Psoas muscle (tissue), 8 donors: ENCODE data around the gene HOXB2. TPM values are rescaled to one million over a fixed set of nuclear protein-coding genes. Genes with fewer than 3 reads are reported as not detected.
"Not testable (repeated sequence)": the region's sequence is repeated elsewhere in the genome, so short reads cannot be mapped to it uniquely, and the experiment has no call there.

ENCODE experiments used
- ATAC-seq, 4 donors: fragments of 200-7000 bp; cut with Tn5 transposase; one replicate each; pipeline ENCODE4 v1.9.1; 2020; ENCODE audit warnings: moderate library complexity in 3 of 4, mild to moderate bottlenecking in 2 of 4
- DNase-seq, 2 donors: peaks; one replicate each; pipeline ENCODE4 v3.0.0-alpha.2; 2020
- H3K27ac ChIP-seq: fragments of 200-600 bp; one replicate; pipeline ENCODE4 v1.8.0; 2022
- H3K27me3 ChIP-seq, 3 donors: fragments of 200-600 bp in 1 of 3; one replicate each; pipeline versions ENCODE4 v1.6.1 to v1.8.0; 2013 to 2022; ENCODE audit warnings: low read length in 2 of 3, mild to moderate bottlenecking in 2 of 3, moderate library complexity in 1 of 3; ENCODE audit not compliant: insufficient read depth in 3 of 3
- H3K36me3 ChIP-seq, 2 donors: fragments of 200-600 bp in 1 of 2; one replicate each; pipeline versions ENCODE4 v1.6.1 to v1.8.0; 2013 to 2022; ENCODE audit warnings: low read depth in 1 of 2, mild to moderate bottlenecking in 1 of 2, moderate library complexity in 1 of 2; ENCODE audit not compliant: insufficient read depth in 1 of 2
- H3K4me1 ChIP-seq: fragments of 200-600 bp; one replicate; pipeline ENCODE4 v1.8.0; 2022
- H3K4me3 ChIP-seq: fragments of 200-600 bp; one replicate; pipeline ENCODE4 v1.8.0; 2022; ENCODE audit warnings: mild to moderate bottlenecking
- H3K9me3 ChIP-seq: fragments of 200-600 bp; one replicate; pipeline ENCODE4 v1.8.0; 2022
- WGBS, 3 donors: extraction: QIAGEN DNeasy Blood & Tissue Kit; methylation state at CpG; one replicate each; pipeline versions ENCODE4 v1.1.6 to v1.1.7; 2013; 5-methylcytosine and 5-hydroxymethylcytosine counted together
- intact Hi-C, 2 donors: fragments of 100-400 bp; cut with DNase I; formaldehyde crosslinking; loops; one replicate each; pipeline versions ENCODE4 v1.11.0 to v1.14.2; 2022
- polyA plus RNA-seq, 3 donors: library from polyadenylated mRNA; stranded (reverse); fragments of 200-250 nt; gene quantifications; one replicate each; pipeline ENCODE4 v1.2.3, GENCODE V29; 2013
- total RNA-seq, 4 donors: library from RNA; stranded (reverse); fragmentation: NEBNext Ultra II Directional in 2 of 4; extraction: Animal tissue kit (Norgen Biotek cat#: 25700) in 2 of 4; gene quantifications; one replicate each; pipeline versions ENCODE4 v1.2.1 to v1.2.4, GENCODE V29; 2021 to 2023
- TF ChIP-seq, protein P1 (sequence below): fragments of 200-600 bp; IDR thresholded peaks from one replicate; pipeline ENCODE4 v1.8.0; 2022; ENCODE audit warnings: antibody characterized with exemption
- donor health status: healthy with polysubstance abuse.
- donor health status: DM: no; HTN: no; CAD: no; lungs with moderate emphysema.
- donor health status: Bipolar disorder and iron deficiency.
- donor health status: healthy.
- donor health status: DM: yes; HTN: yes; CAD: no.
- donor health status: DM: no; HTN: no; CAD: no.
- donor health status: DM: no; HTN: no; CAD: no.
- donor health status: DM: yes; HTN: yes; CAD: no.

Gene HOXB2
- total and polyA plus RNA-seq, 7 donors: 3.1 to 12.9 (median 5.0) TPM

DNA sequence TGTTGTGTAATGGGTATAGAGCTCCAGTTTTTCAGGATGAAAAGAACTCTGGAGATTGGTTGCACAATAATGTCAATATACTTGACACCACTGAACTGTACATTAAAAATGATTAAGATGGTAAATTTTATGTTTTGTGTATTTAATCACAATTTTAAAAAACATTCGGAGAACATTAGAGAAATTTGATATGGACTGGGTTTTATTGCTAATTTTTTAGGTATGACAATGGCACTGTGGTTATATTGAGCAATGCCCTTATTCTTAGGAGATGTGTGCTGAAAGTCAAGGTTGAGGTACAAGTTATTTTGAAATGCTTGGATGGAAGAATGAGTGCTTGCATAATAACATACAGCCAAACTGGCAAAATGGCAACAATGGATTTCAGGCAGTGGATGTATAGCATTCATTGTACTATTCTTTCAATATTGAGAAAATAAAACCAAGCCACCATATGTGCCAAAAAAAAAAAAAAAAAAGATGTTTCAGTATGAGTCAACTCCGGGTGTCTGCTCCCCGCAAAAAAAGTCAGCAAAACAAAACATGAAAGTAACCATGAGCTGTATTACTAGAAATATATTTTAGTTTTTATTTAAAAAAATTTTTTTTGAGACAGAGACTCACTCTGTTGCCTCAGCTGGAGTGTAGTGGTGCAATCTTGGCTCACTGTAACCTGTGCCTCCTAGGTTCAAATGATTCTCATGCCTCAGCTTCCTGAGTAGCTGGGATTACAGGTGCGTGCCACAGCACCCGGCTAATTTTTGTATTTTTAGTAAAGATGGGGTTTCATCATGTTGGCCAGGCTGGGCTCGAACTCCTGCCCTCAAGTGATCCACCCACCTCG lies 33.9 kb downstream of the HOXB2 start:
- no peak for DNase-seq
- WGBS, 3 donors: 78 to 84% (median 82%) methylated on average over 7 of the region's 7 CpGs
- H3K27me3 ChIP-seq: peaks cover 5 to 42% (median 6%) of the 10 kb centered on the region in 3 donors
- no peak overlapping the region for H3K4me3 ChIP-seq
- intact Hi-C loops: no loop called here
- TF ChIP-seq, protein P1, sequence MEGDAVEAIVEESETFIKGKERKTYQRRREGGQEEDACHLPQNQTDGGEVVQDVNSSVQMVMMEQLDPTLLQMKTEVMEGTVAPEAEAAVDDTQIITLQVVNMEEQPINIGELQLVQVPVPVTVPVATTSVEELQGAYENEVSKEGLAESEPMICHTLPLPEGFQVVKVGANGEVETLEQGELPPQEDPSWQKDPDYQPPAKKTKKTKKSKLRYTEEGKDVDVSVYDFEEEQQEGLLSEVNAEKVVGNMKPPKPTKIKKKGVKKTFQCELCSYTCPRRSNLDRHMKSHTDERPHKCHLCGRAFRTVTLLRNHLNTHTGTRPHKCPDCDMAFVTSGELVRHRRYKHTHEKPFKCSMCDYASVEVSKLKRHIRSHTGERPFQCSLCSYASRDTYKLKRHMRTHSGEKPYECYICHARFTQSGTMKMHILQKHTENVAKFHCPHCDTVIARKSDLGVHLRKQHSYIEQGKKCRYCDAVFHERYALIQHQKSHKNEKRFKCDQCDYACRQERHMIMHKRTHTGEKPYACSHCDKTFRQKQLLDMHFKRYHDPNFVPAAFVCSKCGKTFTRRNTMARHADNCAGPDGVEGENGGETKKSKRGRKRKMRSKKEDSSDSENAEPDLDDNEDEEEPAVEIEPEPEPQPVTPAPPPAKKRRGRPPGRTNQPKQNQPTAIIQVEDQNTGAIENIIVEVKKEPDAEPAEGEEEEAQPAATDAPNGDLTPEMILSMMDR: no peak
- ATAC-seq: no peak
- no peaks in the 10 kb centered on the region for H3K9me3 ChIP-seq
- no peaks in the 10 kb centered on the region for H3K4me1 ChIP-seq
- H3K27ac ChIP-seq: no peak overlapping the region
- H3K36me3 ChIP-seq: no peaks in the 10 kb centered on the region

DNA sequence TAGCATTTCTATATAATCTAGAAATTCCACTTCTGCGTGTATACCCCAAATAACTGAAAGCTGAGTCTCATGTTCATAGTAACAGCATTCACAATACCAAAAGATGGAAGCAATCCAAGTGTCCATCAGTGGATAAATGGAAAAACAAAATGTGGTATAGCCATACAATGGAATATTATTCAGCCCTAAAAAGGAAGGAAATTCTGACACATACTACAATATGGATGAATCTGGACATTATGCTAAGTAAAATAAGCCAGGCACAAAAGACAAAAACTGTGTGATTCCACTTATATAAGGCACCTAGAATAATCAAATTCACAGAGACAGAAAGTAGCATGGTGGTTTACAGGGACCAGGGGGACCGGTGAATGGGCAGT lies 34.5 kb downstream of the HOXB2 start:
- DNase-seq (no peak), ATAC-seq (no peak)
- Histone ChIP-seq H3K27ac (no peak overlapping the region), H3K9me3 (no peaks in the 10 kb centered on the region), H3K4me3 (no peak overlapping the region), H3K4me1 (no peaks in the 10 kb centered on the region), H3K36me3 (no peaks in the 10 kb centered on the region), H3K27me3 (peaks cover 5 to 38% (median 6%) of the 10 kb centered on the region in 3 donors)
- WGBS, 3 donors: 93 to 97% (median 97%) methylated on average over 2 of the region's 2 CpGs
- intact Hi-C loops: no loop called here
- TF ChIP-seq, protein P1: no peak

DNA sequence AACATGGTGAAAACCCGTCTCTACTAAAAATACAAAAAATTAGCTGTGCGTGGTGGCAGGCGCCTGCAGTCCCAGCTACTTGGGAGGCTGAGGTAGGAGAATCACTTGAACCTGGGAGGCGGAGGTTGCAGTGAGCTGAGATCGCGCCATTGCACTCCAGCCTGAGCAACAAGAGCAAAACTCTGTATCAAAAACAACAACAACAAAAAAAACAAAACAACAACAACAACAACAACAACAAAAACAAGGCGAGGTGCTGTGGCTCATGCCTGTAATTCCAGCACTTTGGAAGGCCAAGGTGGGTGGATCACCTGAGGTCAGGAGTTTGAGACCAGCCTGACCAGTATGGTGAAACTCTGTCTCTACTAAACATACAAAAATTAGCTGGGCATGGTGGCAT lies 35.2 kb downstream of the HOXB2 start:
- H3K4me3 ChIP-seq, H3K4me1 ChIP-seq, ATAC-seq, H3K36me3 ChIP-seq, H3K9me3 ChIP-seq, intact Hi-C loops, DNase-seq, H3K27ac ChIP-seq: not testable (repeated sequence)
- peaks cover 5 to 31% (median 6%) of the 10 kb centered on the region in 3 donors for H3K27me3 ChIP-seq
- 95 to 96% (median 96%) methylated on average over 7 of the region's 7 CpGs for WGBS, 3 donors

DNA sequence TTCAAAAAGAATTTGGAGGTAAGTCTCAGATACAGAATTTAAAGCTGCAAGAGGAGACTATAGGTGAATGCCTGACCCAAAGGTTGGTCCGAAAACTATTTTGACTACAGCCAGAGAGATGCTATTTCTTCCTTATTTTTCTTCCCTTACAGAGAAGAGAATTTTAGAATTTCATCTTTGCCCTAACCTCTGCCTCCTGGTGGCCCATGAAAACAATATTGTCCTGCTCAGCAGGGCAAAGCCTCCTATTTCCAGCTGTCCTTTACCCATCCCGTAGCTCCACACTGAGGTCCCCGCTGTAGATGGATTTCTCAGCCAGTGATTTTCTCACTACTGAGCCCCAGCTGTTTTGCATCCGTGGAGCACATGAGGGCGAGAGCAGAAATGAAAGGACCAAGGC lies 38.7 kb downstream of the HOXB2 start:
- no peak for ATAC-seq
- H3K4me3 ChIP-seq: no peak overlapping the region
- H3K27ac ChIP-seq: no peak overlapping the region
- WGBS, 3 donors: 52 to 65% (median 56%) methylated on average over 5 of the region's 5 CpGs
- peaks cover 3 to 17% (median 6%) of the 10 kb centered on the region in 3 donors for H3K27me3 ChIP-seq
- H3K9me3 ChIP-seq: no peaks in the 10 kb centered on the region
- no peaks in the 10 kb centered on the region for H3K4me1 ChIP-seq
- no peak for DNase-seq
- TF ChIP-seq, protein P1: no peak
- intact Hi-C loops: no loop called here
- H3K36me3 ChIP-seq: no peaks in the 10 kb centered on the region

DNA sequence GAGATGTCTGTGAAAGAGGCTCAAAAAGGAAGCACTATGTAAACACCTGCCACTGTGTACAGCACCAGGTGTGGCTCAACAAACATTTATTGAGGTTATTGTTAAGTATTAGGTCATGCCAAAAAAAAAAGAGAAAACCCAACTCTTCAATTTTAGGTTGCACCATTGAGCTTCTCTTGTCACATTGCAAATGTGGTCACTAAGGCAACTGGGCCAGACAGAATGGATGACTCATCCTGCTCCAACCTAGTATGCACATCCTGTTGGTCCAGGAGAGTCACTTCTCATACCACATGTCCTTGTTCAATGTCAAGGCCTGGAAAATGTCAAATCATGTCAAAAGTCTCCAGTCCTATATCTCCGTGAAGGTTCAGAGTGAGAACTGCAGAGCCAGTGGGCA lies 39.1 kb downstream of the HOXB2 start:
- peaks cover 3 to 17% (median 6%) of the 10 kb centered on the region in 3 donors for H3K27me3 ChIP-seq
- DNase-seq: no peak
- H3K9me3 ChIP-seq: no peaks in the 10 kb centered on the region
- no peaks in the 10 kb centered on the region for H3K4me1 ChIP-seq
- 68 to 77% (median 72%) methylated on average over 1 of the region's 1 CpG for WGBS, 3 donors
- H3K4me3 ChIP-seq: no peak overlapping the region
- TF ChIP-seq, protein P1: no peak
- H3K27ac ChIP-seq: no peak overlapping the region
- H3K36me3 ChIP-seq: no peaks in the 10 kb centered on the region
- intact Hi-C loops: no loop called here
- peak in 2 of 4 donors; percentile 49 to 55 for ATAC-seq
